ENCODE data around the gene NAALADL2. TPM values are rescaled to one million over a fixed set of nuclear protein-coding genes. Genes with fewer than 3 reads are reported as not detected.

The NAALADL2 gene
- polyA plus RNA-seq, 2 of the 4 experiments (the other 2 are of a cell fraction), result 0.09 to 0.28 TPM

DNA sequence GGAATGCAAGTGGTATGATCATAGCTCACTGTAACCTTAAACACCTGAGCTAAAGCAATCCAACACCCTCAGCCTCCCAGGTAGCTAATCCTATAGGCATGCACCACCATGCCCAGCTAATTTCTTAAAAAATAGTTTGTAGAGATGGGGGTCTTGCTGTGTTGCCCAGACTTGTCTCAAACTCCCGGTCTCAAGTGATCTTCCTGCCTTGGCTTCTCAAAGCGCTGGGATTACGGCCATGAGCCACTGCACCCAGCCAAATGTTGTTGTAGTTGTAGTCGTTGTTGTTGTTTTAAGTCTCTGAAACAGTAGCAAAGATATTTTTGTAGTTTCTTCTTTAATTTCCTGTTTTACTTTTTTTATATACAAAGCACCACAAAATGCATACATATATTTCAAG lies 616.6 kb downstream of the NAALADL2 start:
- TF ChIP-seq NR3C1 (IDR thresholded peaks at IDR 0.05), result no peak
- no peak for TF ChIP-seq ESRRA (IDR thresholded peaks at IDR 0.05; ENCODE audit: borderline replicate concordance, low read length)
- TF ChIP-seq SREBF2 (IDR thresholded peaks at IDR 0.05), result no peak
- TF ChIP-seq KDM1A (IDR thresholded peaks at IDR 0.05; ENCODE audit: low read depth), result no peak
- no peak for TF ChIP-seq RNF2 (IDR thresholded peaks at IDR 0.05; ENCODE audit: borderline replicate concordance, low read depth)
- no peak for TF ChIP-seq TP53 (CRISPR knock-in tag; IDR thresholded peaks at IDR 0.05)
- TF ChIP-seq PHF8 (IDR thresholded peaks at IDR 0.05; ENCODE audit: borderline replicate concordance, low read depth), result no peak
- TF ChIP-seq ZFP36 (IDR thresholded peaks at IDR 0.05; ENCODE audit: borderline replicate concordance, partially characterized antibody), result no peak
- TF ChIP-seq CEBPB (IDR thresholded peaks at IDR 0.05), result no peak
- H3K27ac ChIP-seq, result no peak overlapping the region
- no peak for DNase-seq (ENCODE audit: low read depth in 1 of 2, low spot score in 1 of 2)
- no peaks in the 10 kb centered on the region for H3K4me1 ChIP-seq
- ChIA-PET POLR2A (no interaction called here), CTCF (no interaction called here)
- no peak overlapping the region for H3K4me2 ChIP-seq
- no peak for FAIRE-seq
- no peak overlapping the region for H3K4me3 ChIP-seq
- H3K9me3 ChIP-seq, result no peaks in the 10 kb centered on the region
- 52% methylated on average over 4 of the region's 4 CpGs for WGBS (ENCODE audit: missing lambda C conversion rate)
- ATAC-seq, result no peak

- no peaks in the 10 kb centered on the region for H3K9me3 ChIP-seq
- TF ChIP-seq HOXB5 (CRISPR knock-in tag; IDR thresholded peaks at IDR 0.05) (no peak), EHF (CRISPR knock-in tag; IDR thresholded peaks at IDR 0.05) (no peak), BHLHE40 (IDR thresholded peaks at IDR 0.05; ENCODE audit: low read depth, low read length) (no peak), CBX8 (IDR thresholded peaks at IDR 0.05) (no peak), CHD4 (IDR thresholded peaks at IDR 0.05; ENCODE audit: borderline replicate concordance) (no peak), ZC3H11A (IDR thresholded peaks at IDR 0.05) (no peak), ZFP36 (IDR thresholded peaks at IDR 0.05; ENCODE audit: borderline replicate concordance, partially characterized antibody) (no peak), ZSCAN20 (CRISPR knock-in tag; IDR thresholded peaks at IDR 0.05) (no peak)
- TF ChIP-seq, protein P1, sequence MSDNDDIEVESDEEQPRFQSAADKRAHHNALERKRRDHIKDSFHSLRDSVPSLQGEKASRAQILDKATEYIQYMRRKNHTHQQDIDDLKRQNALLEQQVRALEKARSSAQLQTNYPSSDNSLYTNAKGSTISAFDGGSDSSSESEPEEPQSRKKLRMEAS (IDR thresholded peaks at IDR 0.05), result no peak
- H3K4me1 ChIP-seq, result no peaks in the 10 kb centered on the region
- ChIA-PET CTCF (no interaction called here), POLR2A (no interaction called here)
- H3K27ac ChIP-seq, result no peak overlapping the region
- no peak overlapping the region for H3K4me3 ChIP-seq
- no peak for DNase-seq (ENCODE audit: low read depth in 1 of 2, low spot score in 1 of 2)
- WGBS (ENCODE audit: missing lambda C conversion rate), result 10% methylated on average over 2 of the region's 2 CpGs
- ATAC-seq, result no peak
- FAIRE-seq, result no peak
- no peak overlapping the region for H3K4me2 ChIP-seq
Measured at GRCh38 chr3:175476489-175476888, 617.4 kb downstream of the NAALADL2 start.

- H3K4me1 ChIP-seq, result no peaks in the 10 kb centered on the region
- no peak for ATAC-seq
- no peak for DNase-seq (ENCODE audit: low read depth in 1 of 2, low spot score in 1 of 2)
- no peak overlapping the region for H3K4me2 ChIP-seq
- WGBS (ENCODE audit: missing lambda C conversion rate), result 76% methylated on average over 2 of the region's 2 CpGs
- ChIA-PET POLR2A (no interaction called here), CTCF (no interaction called here)
- no peak for FAIRE-seq
- no peak overlapping the region for H3K27ac ChIP-seq
- no peaks in the 10 kb centered on the region for H3K9me3 ChIP-seq
- TF ChIP-seq JUNB (IDR thresholded peaks at IDR 0.05), result no peak
- TF ChIP-seq CHD2 (IDR thresholded peaks at IDR 0.05; ENCODE audit: low read length, partially characterized antibody), result no peak
- no peak for TF ChIP-seq HEYL (CRISPR knock-in tag; IDR thresholded peaks at IDR 0.05)
- no peak for TF ChIP-seq MYC (IDR thresholded peaks at IDR 0.05; ENCODE audit: borderline replicate concordance, low read length)
- no peak for TF ChIP-seq ZC3H11A (IDR thresholded peaks at IDR 0.05)
- no peak for TF ChIP-seq MAZ (IDR thresholded peaks at IDR 0.05; ENCODE audit: borderline replicate concordance, low read depth, low read length)
- TF ChIP-seq GATA3 (IDR thresholded peaks at IDR 0.05; ENCODE audit: borderline replicate concordance), result no peak
- no peak for TF ChIP-seq SREBF2 (IDR thresholded peaks at IDR 0.05)
- TF ChIP-seq RFX5 (IDR thresholded peaks at IDR 0.05), result no peak
- TF ChIP-seq RCOR1 (IDR thresholded peaks at IDR 0.05; ENCODE audit: low read depth, low read length), result no peak
- no peak for TF ChIP-seq FOSB (CRISPR knock-in tag; IDR thresholded peaks at IDR 0.05)
- TF ChIP-seq E2F6 (IDR thresholded peaks at IDR 0.05; ENCODE audit: borderline replicate concordance, low read depth), result no peak
- TF ChIP-seq ZSCAN20 (CRISPR knock-in tag; IDR thresholded peaks at IDR 0.05), result no peak
- TF ChIP-seq NFE2L2 (conservative IDR thresholded peaks at IDR 0.05; ENCODE audit: low read length), result no peak
- TF ChIP-seq, protein P2, sequence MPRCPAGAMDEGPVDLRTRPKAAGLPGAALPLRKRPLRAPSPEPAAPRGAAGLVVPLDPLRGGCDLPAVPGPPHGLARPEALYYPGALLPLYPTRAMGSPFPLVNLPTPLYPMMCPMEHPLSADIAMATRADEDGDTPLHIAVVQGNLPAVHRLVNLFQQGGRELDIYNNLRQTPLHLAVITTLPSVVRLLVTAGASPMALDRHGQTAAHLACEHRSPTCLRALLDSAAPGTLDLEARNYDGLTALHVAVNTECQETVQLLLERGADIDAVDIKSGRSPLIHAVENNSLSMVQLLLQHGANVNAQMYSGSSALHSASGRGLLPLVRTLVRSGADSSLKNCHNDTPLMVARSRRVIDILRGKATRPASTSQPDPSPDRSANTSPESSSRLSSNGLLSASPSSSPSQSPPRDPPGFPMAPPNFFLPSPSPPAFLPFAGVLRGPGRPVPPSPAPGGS (IDR thresholded peaks at IDR 0.05), result no peak
- TF ChIP-seq BHLHE40 (IDR thresholded peaks at IDR 0.05; ENCODE audit: low read depth, low read length), result no peak
- no peak for TF ChIP-seq ELK1 (IDR thresholded peaks at IDR 0.05; ENCODE audit: low read depth, low read length)
- TF ChIP-seq CBX2 (IDR thresholded peaks at IDR 0.05; ENCODE audit: borderline replicate concordance, low read depth), result no peak
- no peak for TF ChIP-seq HOXB13 (CRISPR knock-in tag; IDR thresholded peaks at IDR 0.05; ENCODE audit: low read depth)
- no peak overlapping the region for H3K4me3 ChIP-seq
Measured at GRCh38 chr3:175477651-175478224, 618.6 kb downstream of the NAALADL2 start.

Data from A549 (cell line).